SK-N-MC (cell line): ENCODE data around the gene CHI3L1.

Source experiments
- DNase-seq: peaks from one replicate; pipeline ENCODE4 v3.0.0-alpha.2; 2011; ENCODE audit warnings: low read depth, low spot score
- H3K27ac ChIP-seq: fragments of 200-600 bp; sonication (generic); 2 replicates; pipeline ENCODE4 v1.5.1; 2016; ENCODE audit warnings: mixed run types
- H3K36me3 ChIP-seq: fragments of 200-600 bp; sonication (generic); 2 replicates; pipeline ENCODE4 v1.6.1; 2017; ENCODE audit warnings: antibody characterized with exemption, low read length, mixed read lengths; ENCODE audit not compliant: insufficient read depth
- H3K4me3 ChIP-seq: fragments of 200-600 bp; sonication (generic); 2 replicates; pipeline ENCODE4 v1.5.1; 2016
- H3K9ac ChIP-seq: fragments of 200-600 bp; sonication (generic); 2 replicates; pipeline ENCODE4 v1.8.0; 2017; ENCODE audit warnings: mixed run types, mixed read lengths; ENCODE audit not compliant: insufficient read length
- H3K9me3 ChIP-seq: fragments of 200-600 bp; sonication (generic); 2 replicates; pipeline ENCODE4 v1.6.1; 2017; ENCODE audit warnings: low read depth, mild to moderate bottlenecking, antibody characterized with exemption, low read length, moderate library complexity, mixed read lengths
- EZH2 ChIP-seq: fragments of 200-600 bp; sonication (generic); IDR thresholded peaks from one replicate; pipeline ENCODE4 v1.6.1; 2017; ENCODE audit warnings: antibody characterized with exemption
- FOXP2 ChIP-seq: optimal IDR thresholded peaks from 2 replicates; pipeline ENCODE3; 2011; ENCODE audit warnings: mild to moderate bottlenecking, moderate library complexity; ENCODE audit not compliant: insufficient read depth; ENCODE audit errors: extremely low read length, control extremely low read depth
- POLR2AphosphoS5 ChIP-seq: IDR thresholded peaks from 2 replicates; pipeline ENCODE4 v1.6.1; 2012; ENCODE audit warnings: mild to moderate bottlenecking, low read depth, low read length, borderline replicate concordance

Gene CHI3L1

DNA sequence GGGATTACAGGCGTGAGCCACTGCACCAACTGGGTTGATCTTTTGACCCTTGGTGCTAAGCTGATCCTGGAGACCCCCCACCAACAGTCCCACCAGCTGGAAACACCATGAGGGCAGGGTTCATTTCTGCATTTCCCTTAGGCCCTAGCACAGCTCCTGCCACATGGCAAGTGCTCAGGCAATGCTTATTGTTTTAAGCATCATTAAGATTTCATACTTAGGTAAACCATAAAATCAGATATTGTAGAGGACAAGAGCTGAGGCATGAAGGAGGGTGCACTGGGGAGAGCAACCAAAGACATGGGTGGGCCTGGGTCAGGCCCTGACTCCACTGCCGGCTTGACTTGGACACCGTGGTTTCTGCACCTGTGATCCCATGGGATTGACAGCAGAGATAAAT, 25.3 kb upstream of the CHI3L1 start:
- no peaks in the 10 kb centered on the region for H3K36me3 ChIP-seq
- H3K9ac ChIP-seq = no peak overlapping the region
- no peak for DNase-seq
- H3K9me3 ChIP-seq = no peaks in the 10 kb centered on the region
- H3K27ac ChIP-seq = no peak overlapping the region
- no peak overlapping the region for H3K4me3 ChIP-seq
- TF ChIP-seq EZH2 (no peak), POLR2AphosphoS5 (no peak), FOXP2 (no peak)

DNA sequence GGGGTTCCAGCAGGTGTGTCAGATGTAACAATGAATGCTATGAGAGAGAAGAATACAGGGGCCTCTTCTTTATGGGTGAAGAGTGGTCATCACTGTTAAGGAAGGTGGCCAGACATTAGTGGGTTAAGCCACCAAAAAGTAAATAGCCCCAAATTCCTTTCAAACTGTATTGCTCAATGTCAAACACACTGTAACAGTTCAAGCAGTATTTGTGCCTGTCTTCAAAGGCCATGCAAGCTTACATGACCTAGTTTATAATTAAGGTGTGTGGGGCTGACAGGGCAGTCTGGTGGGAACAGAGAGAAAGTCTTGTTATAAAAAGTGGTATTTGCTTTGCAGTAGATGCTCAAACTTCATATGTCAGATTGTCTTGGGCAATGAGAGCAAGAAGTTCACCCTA, 24.5 kb upstream of the CHI3L1 start:
- no peak overlapping the region for H3K4me3 ChIP-seq
- no peaks in the 10 kb centered on the region for H3K9me3 ChIP-seq
- H3K36me3 ChIP-seq = no peaks in the 10 kb centered on the region
- DNase-seq = no peak
- TF ChIP-seq POLR2AphosphoS5 (no peak), FOXP2 (no peak), EZH2 (no peak)
- no peak overlapping the region for H3K9ac ChIP-seq
- H3K27ac ChIP-seq = no peak overlapping the region

DNA sequence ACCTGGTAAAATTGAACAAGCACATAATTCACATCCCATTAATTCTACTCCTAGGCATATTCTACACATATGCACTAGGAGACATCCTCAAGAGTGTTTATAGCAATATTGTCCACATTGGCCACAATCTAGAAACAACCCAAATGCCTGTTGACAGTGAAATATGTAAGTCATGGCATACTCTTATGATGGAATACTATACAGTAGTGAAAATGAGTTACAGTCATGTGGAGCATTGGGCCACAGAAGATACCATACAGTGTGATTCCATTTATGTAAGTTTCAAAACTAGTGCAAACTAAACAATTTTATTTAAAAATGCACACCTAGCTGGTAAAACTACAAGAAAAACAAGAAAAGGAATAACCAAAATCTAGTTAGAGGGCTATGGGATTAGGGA, 23.8 kb upstream of the CHI3L1 start:
- Histone ChIP-seq H3K9ac (no peak overlapping the region), H3K9me3 (no peaks in the 10 kb centered on the region), H3K4me3 (no peak overlapping the region), H3K27ac (no peak overlapping the region), H3K36me3 (no peaks in the 10 kb centered on the region)
- no peak for DNase-seq
- TF ChIP-seq FOXP2 (no peak), POLR2AphosphoS5 (no peak), EZH2 (no peak)

DNA sequence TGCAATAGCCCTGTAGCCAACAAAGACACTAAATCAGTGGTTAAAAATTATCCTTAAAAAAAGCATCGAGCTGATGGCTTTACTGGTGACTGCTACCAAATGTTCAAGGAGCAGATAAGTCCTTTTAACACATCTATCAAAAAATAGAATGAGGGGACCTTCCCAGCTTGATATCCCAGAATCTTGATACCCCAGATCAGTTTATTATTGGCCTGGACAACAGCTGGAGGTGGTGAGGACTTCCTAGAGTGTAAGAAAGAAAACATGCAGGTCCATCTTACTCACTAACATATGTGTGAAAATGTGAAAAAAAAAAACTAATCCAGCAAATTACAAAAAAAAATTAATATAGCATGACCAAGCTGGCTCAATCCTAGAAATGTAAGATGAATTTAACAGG, 21.7 kb upstream of the CHI3L1 start:
- DNase-seq = no peak
- Histone ChIP-seq H3K9ac (no peak overlapping the region), H3K4me3 (no peak overlapping the region), H3K27ac (no peak overlapping the region), H3K9me3 (no peaks in the 10 kb centered on the region), H3K36me3 (no peaks in the 10 kb centered on the region)
- TF ChIP-seq EZH2 = no peak
- TF ChIP-seq POLR2AphosphoS5 = no peak
- no peak for TF ChIP-seq FOXP2

DNA sequence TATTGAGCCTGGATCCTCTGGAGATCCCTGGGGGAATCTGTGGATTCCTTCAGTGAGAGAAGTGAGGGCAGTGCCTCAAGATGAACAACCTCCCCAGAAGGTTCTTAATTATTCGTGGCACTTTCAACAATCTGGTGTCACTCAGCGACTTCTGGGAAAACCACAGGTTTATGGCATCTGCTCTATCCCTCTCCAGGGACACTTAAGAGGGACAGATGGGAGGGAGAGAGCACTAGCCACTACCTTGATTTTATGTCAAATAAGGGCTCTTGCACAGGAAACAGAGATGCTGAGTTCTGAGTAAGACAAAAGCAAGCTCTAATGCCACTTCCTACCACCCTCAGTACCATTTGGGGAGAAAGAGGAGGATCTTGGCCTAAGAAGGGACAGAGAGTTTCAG, 21.2 kb upstream of the CHI3L1 start:
- Histone ChIP-seq H3K36me3 (no peaks in the 10 kb centered on the region), H3K9ac (no peak overlapping the region), H3K27ac (no peak overlapping the region), H3K9me3 (no peaks in the 10 kb centered on the region), H3K4me3 (no peak overlapping the region)
- TF ChIP-seq EZH2 = no peak
- no peak for TF ChIP-seq POLR2AphosphoS5
- TF ChIP-seq FOXP2 = no peak
- no peak for DNase-seq

DNA sequence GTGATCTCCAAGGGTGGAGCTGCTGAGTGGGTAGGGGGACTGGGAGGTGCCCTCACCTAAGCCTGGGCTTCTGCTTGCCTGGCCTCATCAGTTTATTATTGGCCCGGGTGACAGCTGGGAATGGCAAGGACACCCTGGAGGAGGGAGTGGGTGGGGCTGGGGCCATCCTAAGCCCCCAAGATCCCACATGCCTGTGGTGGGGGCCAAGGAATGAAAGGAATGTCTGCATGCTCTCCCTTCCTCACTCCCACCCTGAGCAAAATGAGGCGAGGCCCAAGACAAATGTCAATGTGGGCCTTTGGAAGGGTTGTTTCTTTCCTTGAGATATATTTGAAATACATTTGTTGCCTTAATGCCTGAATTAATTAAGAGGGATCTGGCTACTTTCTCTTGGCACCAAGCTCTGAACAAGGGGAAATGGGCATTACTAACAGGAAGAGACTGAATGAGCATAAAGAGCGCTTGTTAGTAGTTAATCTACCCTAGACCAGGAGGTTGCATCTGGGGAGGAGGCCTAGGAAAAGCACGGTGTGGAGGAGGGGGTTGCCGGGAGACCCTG, 19.7 kb upstream of the CHI3L1 start:
- Histone ChIP-seq H3K4me3 (no peak overlapping the region), H3K36me3 (no peaks in the 10 kb centered on the region), H3K27ac (no peak overlapping the region), H3K9me3 (no peaks in the 10 kb centered on the region), H3K9ac (no peak overlapping the region)
- TF ChIP-seq EZH2 (no peak), FOXP2 (no peak), POLR2AphosphoS5 (no peak)
- no peak for DNase-seq

DNA sequence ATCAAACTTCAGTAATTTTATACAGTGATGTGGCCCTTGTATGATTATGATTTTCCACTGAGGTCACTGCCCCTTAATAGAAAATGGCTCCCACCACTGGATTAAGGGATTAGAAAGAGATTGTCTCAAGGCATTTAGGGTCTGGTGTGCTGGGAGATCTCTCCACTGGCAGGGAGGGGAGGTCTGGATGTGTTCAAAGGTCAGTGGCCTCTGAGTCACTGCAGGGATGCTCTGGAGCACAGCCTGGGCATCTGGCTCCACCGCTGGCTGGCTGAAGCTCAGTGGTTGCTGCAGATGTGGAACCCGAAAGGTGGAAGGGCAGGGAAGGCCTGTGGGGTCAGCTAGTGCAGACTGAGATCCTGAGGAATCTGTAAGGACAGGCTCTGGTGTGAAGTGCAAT, 18.3 kb upstream of the CHI3L1 start:
- no peak for DNase-seq
- no peak for TF ChIP-seq FOXP2
- no peak for TF ChIP-seq POLR2AphosphoS5
- TF ChIP-seq EZH2 = no peak
- H3K36me3 ChIP-seq = no peaks in the 10 kb centered on the region
- H3K4me3 ChIP-seq = no peak overlapping the region
- H3K27ac ChIP-seq = no peak overlapping the region
- no peak overlapping the region for H3K9ac ChIP-seq
- H3K9me3 ChIP-seq = no peaks in the 10 kb centered on the region

DNA sequence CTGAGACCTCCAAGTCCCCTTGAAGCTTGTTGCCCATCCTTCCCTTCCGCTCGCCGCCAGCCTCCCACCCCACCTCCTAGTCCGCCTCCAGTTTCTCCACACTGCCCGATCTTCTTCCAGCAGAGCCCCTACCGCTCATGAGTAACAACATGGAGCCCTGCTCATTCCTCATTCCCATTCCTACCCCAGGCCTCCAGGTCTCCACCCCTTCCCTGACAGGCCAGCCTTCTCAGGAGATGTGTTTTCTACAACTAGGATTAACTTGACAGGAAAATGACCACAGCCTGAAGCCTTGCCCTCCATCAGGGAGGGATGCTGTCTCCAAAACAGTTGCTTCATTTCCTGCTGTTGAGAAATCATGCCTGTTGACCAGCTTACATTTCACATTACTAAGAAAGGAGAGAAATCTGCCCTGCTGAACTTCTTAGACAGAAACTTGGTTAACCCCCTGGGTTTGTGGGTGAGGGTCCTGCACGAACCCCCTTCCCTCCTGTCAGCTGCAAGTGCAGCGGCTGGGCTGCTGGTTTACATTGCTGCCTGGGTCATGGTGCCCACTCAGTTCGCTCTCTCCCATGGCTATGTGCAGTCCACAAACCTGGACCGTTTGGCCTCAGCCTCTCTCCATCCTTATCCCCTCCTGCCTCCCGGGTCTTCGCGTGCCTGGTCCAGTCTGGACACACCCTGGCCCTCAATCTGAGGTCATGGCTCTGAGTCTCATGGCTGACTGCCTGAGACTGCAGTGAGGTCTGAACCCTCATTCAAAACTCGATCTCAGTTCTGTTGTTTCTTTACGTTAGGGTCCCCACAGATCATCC, 16.1 kb upstream of the CHI3L1 start:
- Histone ChIP-seq H3K4me3 (no peak overlapping the region), H3K27ac (no peak overlapping the region), H3K36me3 (no peaks in the 10 kb centered on the region), H3K9me3 (no peaks in the 10 kb centered on the region), H3K9ac (no peak overlapping the region)
- no peak for TF ChIP-seq POLR2AphosphoS5
- TF ChIP-seq EZH2 = no peak
- TF ChIP-seq FOXP2 = no peak
- no peak for DNase-seq
